CD4-positive, alpha-beta T cell treated with Interleukin-6 for 4 hours (primary cell): ENCODE data around the gene MGME1.

ENCODE experiments used
- DNase-seq: peaks from one replicate; pipeline ENCODE4 v3.0.0-alpha.2; 2020; ENCODE audit warnings: mixed read lengths

Gene MGME1

GRCh38 chr20:18031888-18032509 lies 63.2 kb downstream of the MGME1 start:
- no peak for DNase-seq

- no peak for DNase-seq
These were observed 64.4 kb downstream of the MGME1 start for GRCh38 chr20:18032977-18033892.

- DNase-seq: no peak
These were observed 65.2 kb downstream of the MGME1 start for GRCh38 chr20:18034039-18034438.

GRCh38 chr20:18039063-18039462 lies 70.2 kb downstream of the MGME1 start:
- no peak for DNase-seq
